ENCODE results near the gene LAMP2.

Gene LAMP2

DNA sequence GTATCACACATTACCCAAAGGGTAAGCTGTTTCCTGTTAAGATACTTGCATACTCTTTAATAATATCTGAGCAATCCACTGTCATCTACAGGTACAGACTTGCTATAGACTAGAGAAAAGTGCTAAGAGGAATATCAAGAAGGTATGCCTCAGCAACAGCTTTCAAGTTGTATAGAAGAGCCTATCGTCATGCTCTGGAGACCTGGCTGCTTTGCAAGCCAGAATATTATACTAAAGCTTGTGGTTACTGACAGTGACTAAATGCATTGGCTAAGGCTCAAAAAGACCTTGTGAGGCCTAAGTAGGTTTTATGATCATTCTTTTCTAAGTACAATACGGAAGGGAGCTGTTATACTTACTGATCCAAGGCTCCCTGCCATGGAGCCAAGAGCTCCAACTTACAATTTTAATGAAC lies 11.3 kb downstream of the LAMP2 start:
- Histone ChIP-seq H3K9me3 (ENCODE audit: control insufficient read depth, insufficient read depth, low read depth, low read length) (no peaks in the 10 kb centered on the region), H3K27ac (ENCODE audit: low read depth, low read length) (no peak overlapping the region), H3K27me3 (ENCODE audit: control insufficient read depth, insufficient read depth, low read length) (no peaks in the 10 kb centered on the region), H3K9ac (ENCODE audit: low read length) (no peak overlapping the region), H3K36me3 (ENCODE audit: control insufficient read depth, insufficient read depth, low read length) (peaks cover 22% of the 10 kb centered on the region), H3K4me3 (ENCODE audit: low read depth, low read length) (no peak overlapping the region), H3K4me1 (ENCODE audit: control insufficient read depth, insufficient read depth, low read length) (peaks cover 3% of the 10 kb centered on the region; the same call in 1 of the 2 replicates)

DNA sequence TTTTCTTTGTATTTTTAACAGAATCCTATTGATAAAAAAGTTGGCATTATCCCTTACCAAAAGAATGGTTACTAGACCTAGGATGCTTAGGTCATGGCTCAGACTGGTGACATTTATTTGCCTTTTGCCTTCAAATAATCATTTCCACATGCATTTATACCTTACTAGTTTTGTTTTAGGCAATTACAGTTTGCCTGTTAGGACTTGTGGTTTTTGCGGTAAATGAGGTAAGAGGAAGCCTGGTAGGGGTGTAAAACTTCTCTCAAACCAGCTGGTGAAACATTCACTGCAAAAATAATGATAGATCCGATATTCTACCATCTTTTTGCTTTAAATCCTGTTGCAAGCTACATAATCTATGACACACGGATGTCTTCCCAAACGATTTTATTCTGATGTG lies 12.1 kb downstream of the LAMP2 start:
- Histone ChIP-seq H3K9me3 (ENCODE audit: control insufficient read depth, insufficient read depth, low read depth, low read length) (no peaks in the 10 kb centered on the region), H3K4me1 (ENCODE audit: control insufficient read depth, insufficient read depth, low read length) (peaks cover 7% of the 10 kb centered on the region; the same call in 1 of the 2 replicates), H3K4me3 (ENCODE audit: low read depth, low read length) (no peak overlapping the region), H3K27me3 (ENCODE audit: control insufficient read depth, insufficient read depth, low read length) (no peaks in the 10 kb centered on the region), H3K9ac (ENCODE audit: low read length) (no peak overlapping the region), H3K36me3 (ENCODE audit: control insufficient read depth, insufficient read depth, low read length) (peaks cover 22% of the 10 kb centered on the region), H3K27ac (ENCODE audit: low read depth, low read length) (no peak overlapping the region)

DNA sequence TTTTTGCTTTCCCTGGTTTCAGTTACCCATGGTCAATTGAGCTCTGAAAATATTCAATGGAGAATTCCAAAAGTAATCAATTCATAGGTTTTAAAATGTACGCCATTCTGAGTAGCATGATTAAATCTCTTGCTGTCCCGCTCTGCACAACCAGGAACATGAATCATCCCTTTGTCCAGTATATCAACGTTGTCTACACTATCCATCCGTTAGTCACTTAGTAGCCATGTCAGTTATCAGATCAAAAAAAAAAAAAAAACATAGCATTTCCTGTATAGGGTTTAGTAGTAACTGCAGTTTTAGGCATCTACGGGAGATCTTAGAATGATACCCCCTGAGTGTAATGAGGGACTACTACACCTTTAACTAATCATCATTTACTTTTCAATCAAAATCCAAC lies 15.1 kb downstream of the LAMP2 start:
- no peaks in the 10 kb centered on the region for H3K9me3 ChIP-seq (ENCODE audit: control insufficient read depth, insufficient read depth, low read depth, low read length)
- H3K9ac ChIP-seq (ENCODE audit: low read length), result no peak overlapping the region
- H3K36me3 ChIP-seq (ENCODE audit: control insufficient read depth, insufficient read depth, low read length), result peaks cover 30% of the 10 kb centered on the region
- H3K27ac ChIP-seq (ENCODE audit: low read depth, low read length), result no peak overlapping the region
- H3K4me3 ChIP-seq (ENCODE audit: low read depth, low read length), result no peak overlapping the region
- H3K4me1 ChIP-seq (ENCODE audit: control insufficient read depth, insufficient read depth, low read length), result peaks cover 7% of the 10 kb centered on the region; the same call in 1 of the 2 replicates
- H3K27me3 ChIP-seq (ENCODE audit: control insufficient read depth, insufficient read depth, low read length), result no peaks in the 10 kb centered on the region

DNA sequence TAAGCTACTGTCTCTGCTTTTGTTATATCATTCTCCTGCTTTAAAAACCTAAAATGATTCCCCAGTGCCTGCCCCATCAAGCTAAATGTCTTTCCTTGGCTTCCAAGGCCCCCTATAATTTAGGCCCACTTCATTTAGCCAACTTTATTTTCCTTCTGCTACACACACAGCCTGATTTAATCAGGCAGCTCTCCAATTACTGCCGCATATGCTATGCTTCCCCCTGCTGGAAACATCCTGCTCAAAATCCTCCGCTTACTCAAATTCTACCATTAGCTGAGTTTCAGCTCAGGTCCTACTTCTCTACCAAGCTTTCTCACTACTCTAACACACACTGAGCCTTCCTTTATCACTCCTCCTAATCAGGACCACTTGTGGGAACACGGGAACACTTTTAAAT lies 17.0 kb downstream of the LAMP2 start:
- H3K27ac ChIP-seq (ENCODE audit: low read depth, low read length), result no peak overlapping the region
- no peaks in the 10 kb centered on the region for H3K27me3 ChIP-seq (ENCODE audit: control insufficient read depth, insufficient read depth, low read length)
- no peak overlapping the region for H3K9ac ChIP-seq (ENCODE audit: low read length)
- peaks cover 47% of the 10 kb centered on the region for H3K36me3 ChIP-seq (ENCODE audit: control insufficient read depth, insufficient read depth, low read length)
- H3K9me3 ChIP-seq (ENCODE audit: control insufficient read depth, insufficient read depth, low read depth, low read length), result no peaks in the 10 kb centered on the region
- H3K4me1 ChIP-seq (ENCODE audit: control insufficient read depth, insufficient read depth, low read length), result 0 out of 2 replicates have a peak, but pooled peaks cover 3% of the 10 kb centered on the region
- no peak overlapping the region for H3K4me3 ChIP-seq (ENCODE audit: low read depth, low read length)

DNA sequence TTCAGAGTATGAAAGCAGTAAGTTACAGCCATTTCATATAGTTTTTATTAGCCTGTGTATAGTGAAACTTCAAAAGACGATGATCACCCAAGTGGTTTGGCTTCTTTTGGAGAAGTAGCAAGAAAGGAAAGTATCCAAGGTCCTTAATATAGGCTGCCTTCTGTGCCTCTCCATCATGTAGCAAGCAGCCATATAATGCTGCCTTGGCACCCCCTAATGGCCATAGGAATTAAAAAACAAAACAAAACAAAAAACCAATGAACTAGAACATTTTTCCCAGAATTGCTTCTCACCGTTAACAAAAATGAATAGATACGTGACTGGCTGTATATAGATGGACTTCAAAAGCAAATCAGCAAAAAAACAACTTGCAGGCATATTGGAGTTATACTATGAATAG lies 18.9 kb downstream of the LAMP2 start:
- Histone ChIP-seq H3K27ac (ENCODE audit: low read depth, low read length) (no peak overlapping the region), H3K27me3 (ENCODE audit: control insufficient read depth, insufficient read depth, low read length) (no peaks in the 10 kb centered on the region), H3K9ac (ENCODE audit: low read length) (no peak overlapping the region), H3K9me3 (ENCODE audit: control insufficient read depth, insufficient read depth, low read depth, low read length) (no peaks in the 10 kb centered on the region), H3K4me1 (ENCODE audit: control insufficient read depth, insufficient read depth, low read length) (0 out of 2 replicates have a peak, but pooled peaks cover 3% of the 10 kb centered on the region), H3K4me3 (ENCODE audit: low read depth, low read length) (no peak overlapping the region), H3K36me3 (ENCODE audit: control insufficient read depth, insufficient read depth, low read length) (peaks cover 57% of the 10 kb centered on the region)

DNA sequence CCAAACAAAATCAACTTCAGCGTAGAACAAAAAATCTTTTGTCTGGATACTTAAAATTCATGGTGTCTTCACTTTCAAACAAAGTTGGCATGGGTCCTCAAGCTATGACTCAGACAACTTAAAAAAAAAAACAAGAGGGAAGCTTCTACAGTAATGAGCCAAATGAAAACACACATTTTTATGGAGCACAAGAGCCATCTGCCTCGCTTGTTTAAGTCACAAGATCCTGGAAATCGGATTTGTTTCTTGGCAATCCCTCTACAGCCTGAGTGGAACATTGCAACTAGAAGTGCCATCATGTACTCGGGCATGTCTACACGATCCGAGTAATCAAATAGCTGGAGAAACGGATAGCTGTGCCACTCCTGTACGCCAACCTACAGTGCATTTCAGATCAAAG lies 22.6 kb downstream of the LAMP2 start:
- Histone ChIP-seq H3K27ac (ENCODE audit: low read depth, low read length) (no peak overlapping the region), H3K27me3 (ENCODE audit: control insufficient read depth, insufficient read depth, low read length) (no peaks in the 10 kb centered on the region), H3K9me3 (ENCODE audit: control insufficient read depth, insufficient read depth, low read depth, low read length) (no peaks in the 10 kb centered on the region), H3K4me3 (ENCODE audit: low read depth, low read length) (no peak overlapping the region), H3K9ac (ENCODE audit: low read length) (no peak overlapping the region), H3K36me3 (ENCODE audit: control insufficient read depth, insufficient read depth, low read length) (peaks cover 69% of the 10 kb centered on the region), H3K4me1 (ENCODE audit: control insufficient read depth, insufficient read depth, low read length) (no peaks in the 10 kb centered on the region)

DNA sequence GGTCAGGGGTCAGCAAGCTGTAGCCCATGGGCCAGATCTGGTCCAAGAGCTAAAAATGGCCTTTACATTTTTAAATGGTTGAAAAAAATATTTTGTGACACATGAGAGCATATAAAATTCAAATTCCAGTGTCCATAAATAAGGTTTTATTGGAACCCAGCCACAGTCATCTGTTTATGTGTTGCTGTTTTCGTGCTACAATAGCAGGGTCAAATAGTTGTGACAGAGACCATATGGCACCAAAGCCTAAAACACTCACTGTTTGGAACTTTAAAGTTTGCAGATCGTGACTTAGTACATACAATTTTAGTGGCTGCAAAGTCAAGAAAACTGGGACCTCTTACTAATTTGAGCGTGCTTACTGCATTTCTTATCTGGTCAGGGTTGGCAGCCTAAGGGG lies 29.2 kb downstream of the LAMP2 start:
- H3K4me3 ChIP-seq (ENCODE audit: low read depth, low read length), result no peak overlapping the region
- no peaks in the 10 kb centered on the region for H3K9me3 ChIP-seq (ENCODE audit: control insufficient read depth, insufficient read depth, low read depth, low read length)
- H3K36me3 ChIP-seq (ENCODE audit: control insufficient read depth, insufficient read depth, low read length), result peaks cover 37% of the 10 kb centered on the region
- no peak overlapping the region for H3K27ac ChIP-seq (ENCODE audit: low read depth, low read length)
- H3K9ac ChIP-seq (ENCODE audit: low read length), result no peak overlapping the region
- H3K4me1 ChIP-seq (ENCODE audit: control insufficient read depth, insufficient read depth, low read length), result no peaks in the 10 kb centered on the region
- no peaks in the 10 kb centered on the region for H3K27me3 ChIP-seq (ENCODE audit: control insufficient read depth, insufficient read depth, low read length)

DNA sequence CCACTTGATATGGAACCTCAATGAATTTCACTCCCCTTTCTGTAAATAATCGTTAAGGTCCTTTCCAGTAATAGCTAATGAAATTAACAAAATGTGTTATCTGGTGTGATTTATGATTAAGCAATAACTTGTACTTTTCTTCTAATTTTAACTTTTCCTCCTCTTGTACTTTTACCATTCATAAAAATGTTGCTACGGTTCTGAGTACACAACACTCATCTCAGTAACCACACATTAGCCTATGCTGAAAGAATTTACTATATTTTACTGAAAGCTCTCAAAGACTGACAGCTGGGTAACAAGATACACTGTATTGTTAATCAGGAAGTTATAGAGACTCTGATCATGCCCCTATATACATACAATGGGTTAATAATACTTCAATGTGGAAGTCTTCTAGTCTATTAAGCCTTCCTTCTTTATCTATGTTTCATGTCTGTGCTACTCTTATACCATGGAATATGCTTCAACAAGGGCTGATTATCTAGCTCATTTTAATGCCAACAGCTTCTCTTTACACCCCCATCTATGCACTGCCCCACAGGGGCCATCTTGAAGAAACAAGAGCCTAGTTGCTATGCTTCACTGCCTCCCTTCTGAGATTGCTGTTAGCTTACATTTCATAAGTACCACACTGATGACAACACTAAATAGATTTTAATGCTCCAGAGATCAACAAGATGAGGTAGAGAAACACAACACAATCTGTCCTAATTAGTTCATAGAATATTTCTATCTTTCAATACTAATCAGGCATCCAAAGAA lies 39.1 kb downstream of the LAMP2 start:
- Histone ChIP-seq H3K27ac (ENCODE audit: low read depth, low read length) (no peak overlapping the region), H3K36me3 (ENCODE audit: control insufficient read depth, insufficient read depth, low read length) (no peaks in the 10 kb centered on the region), H3K9ac (ENCODE audit: low read length) (no peak overlapping the region), H3K4me3 (ENCODE audit: low read depth, low read length) (no peak overlapping the region), H3K27me3 (ENCODE audit: control insufficient read depth, insufficient read depth, low read length) (no peaks in the 10 kb centered on the region), H3K9me3 (ENCODE audit: control insufficient read depth, insufficient read depth, low read depth, low read length) (no peaks in the 10 kb centered on the region), H3K4me1 (ENCODE audit: control insufficient read depth, insufficient read depth, low read length) (peaks cover 3% of the 10 kb centered on the region; the same call in 1 of the 2 replicates)

DNA sequence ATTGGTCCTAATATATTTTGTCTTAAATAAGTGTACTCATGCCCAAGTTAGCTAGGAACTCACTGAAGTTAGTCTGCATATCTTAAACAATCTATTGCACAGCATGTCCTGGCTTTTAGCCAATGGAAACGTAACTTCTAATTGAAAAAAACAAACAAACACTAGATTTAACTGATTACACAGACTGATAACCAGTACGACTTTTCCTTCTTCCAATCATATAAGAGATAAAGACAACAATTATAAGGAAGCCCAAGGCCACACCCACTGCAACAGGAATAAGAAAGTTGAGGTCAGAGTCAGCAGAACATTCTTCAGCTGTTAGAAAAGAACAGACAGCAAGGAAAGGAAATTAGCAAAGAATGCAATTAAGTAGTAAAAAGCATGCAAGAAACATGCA lies 40.8 kb downstream of the LAMP2 start:
- Histone ChIP-seq H3K4me1 (ENCODE audit: control insufficient read depth, insufficient read depth, low read length) (peaks cover 3% of the 10 kb centered on the region; the same call in 1 of the 2 replicates), H3K27me3 (ENCODE audit: control insufficient read depth, insufficient read depth, low read length) (no peaks in the 10 kb centered on the region), H3K27ac (ENCODE audit: low read depth, low read length) (no peak overlapping the region), H3K9me3 (ENCODE audit: control insufficient read depth, insufficient read depth, low read depth, low read length) (no peaks in the 10 kb centered on the region), H3K4me3 (ENCODE audit: low read depth, low read length) (no peak overlapping the region), H3K36me3 (ENCODE audit: control insufficient read depth, insufficient read depth, low read length) (no peaks in the 10 kb centered on the region), H3K9ac (ENCODE audit: low read length) (no peak overlapping the region)

DNA sequence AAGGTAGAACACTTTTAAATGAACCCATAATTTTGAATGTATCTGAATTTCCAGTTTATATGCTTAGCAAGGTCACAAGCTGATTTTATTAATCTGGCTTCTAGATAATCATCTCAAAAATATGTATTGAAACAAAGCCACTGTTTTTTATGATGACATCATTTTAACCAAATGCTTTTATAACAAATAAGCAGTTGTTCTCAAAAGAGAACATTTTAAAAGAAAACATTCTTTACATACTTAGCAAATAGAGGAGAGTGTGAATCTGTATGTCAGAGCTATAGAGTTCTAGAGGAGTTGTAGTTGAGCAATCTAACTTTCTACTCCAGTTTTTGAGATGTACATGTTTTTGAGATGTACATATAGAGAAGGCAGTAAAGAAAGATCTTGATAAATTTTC lies 42.5 kb downstream of the LAMP2 start:
- no peaks in the 10 kb centered on the region for H3K36me3 ChIP-seq (ENCODE audit: control insufficient read depth, insufficient read depth, low read length)
- H3K4me3 ChIP-seq (ENCODE audit: low read depth, low read length), result no peak overlapping the region
- no peaks in the 10 kb centered on the region for H3K27me3 ChIP-seq (ENCODE audit: control insufficient read depth, insufficient read depth, low read length)
- H3K27ac ChIP-seq (ENCODE audit: low read depth, low read length), result no peak overlapping the region
- no peaks in the 10 kb centered on the region for H3K9me3 ChIP-seq (ENCODE audit: control insufficient read depth, insufficient read depth, low read depth, low read length)
- peaks cover 3% of the 10 kb centered on the region; the same call in 1 of the 2 replicates for H3K4me1 ChIP-seq (ENCODE audit: control insufficient read depth, insufficient read depth, low read length)
- H3K9ac ChIP-seq (ENCODE audit: low read length), result no peak overlapping the region

DNA sequence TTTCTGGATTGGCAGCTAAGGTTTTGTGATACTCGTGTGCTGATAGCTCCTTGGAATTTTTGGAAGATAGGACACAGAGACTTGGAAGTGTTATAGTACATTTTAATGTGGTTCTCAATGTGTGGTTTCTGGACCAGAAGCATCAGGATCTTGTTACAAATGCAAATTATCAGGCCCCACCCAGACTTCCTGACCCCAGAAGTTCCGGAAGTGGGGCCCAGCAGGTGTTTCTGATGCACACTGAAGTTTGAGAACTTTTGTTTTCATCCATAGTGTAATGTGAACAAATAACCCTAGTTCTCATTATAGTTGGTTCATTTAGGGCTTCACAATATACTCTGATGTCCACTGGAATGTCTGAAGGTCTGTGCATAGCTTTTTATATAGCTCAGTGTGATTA lies 49.6 kb downstream of the LAMP2 start:
- Histone ChIP-seq H3K9ac (ENCODE audit: low read length) (no peak overlapping the region), H3K36me3 (ENCODE audit: control insufficient read depth, insufficient read depth, low read length) (no peaks in the 10 kb centered on the region), H3K9me3 (ENCODE audit: control insufficient read depth, insufficient read depth, low read depth, low read length) (no peaks in the 10 kb centered on the region; the same call in 1 of the 2 replicates), H3K4me3 (ENCODE audit: low read depth, low read length) (no peak overlapping the region), H3K4me1 (ENCODE audit: control insufficient read depth, insufficient read depth, low read length) (no peaks in the 10 kb centered on the region), H3K27ac (ENCODE audit: low read depth, low read length) (no peak overlapping the region), H3K27me3 (ENCODE audit: control insufficient read depth, insufficient read depth, low read length) (peaks cover 3% of the 10 kb centered on the region; the same call in 1 of the 2 replicates)

Data from HUES6 (cell line).